GM12891 (cell line): ENCODE results near the gene TXNDC12.
"Not testable (repeated sequence)": the region's sequence is repeated elsewhere in the genome, so short reads cannot be mapped to it uniquely, and the experiment has no call there.

Experiments
- DNase-seq: peaks from one replicate; pipeline ENCODE4 v3.0.0; 2011; ENCODE audit warnings: low spot score; ENCODE audit not compliant: insufficient read length
- FAIRE-seq: peaks from 2 replicates; lab custom pipeline; 2011; peaks lifted over from hg19 to GRCh38; lab: Jason Lieb, UNC
- PAX5 ChIP-seq: IDR thresholded peaks from 2 replicates; pipeline ENCODE4 v1.6.1; 2011; ENCODE audit warnings: low read length, moderate library complexity, mild to moderate bottlenecking; ENCODE audit not compliant: insufficient read depth, severe bottlenecking
- POLR2A ChIP-seq: IDR thresholded peaks from 2 replicates; pipeline ENCODE4 v1.6.1; 2011; ENCODE audit warnings: low read depth, low read length, control low read depth
- POLR2AphosphoS5 ChIP-seq: IDR thresholded peaks from 2 replicates; pipeline ENCODE4 v1.6.1; 2011; ENCODE audit warnings: low read depth, low read length, control low read depth
- POU2F2 ChIP-seq: IDR thresholded peaks from 2 replicates; pipeline ENCODE4 v1.6.1; 2011; ENCODE audit warnings: low read depth, mild to moderate bottlenecking, control low read depth, low read length, moderate library complexity
- SPI1 ChIP-seq: IDR thresholded peaks from 2 replicates; pipeline ENCODE4 v1.6.1; 2011; ENCODE audit warnings: low read depth, low read length, control low read depth
- TAF1 ChIP-seq: IDR thresholded peaks from 2 replicates; pipeline ENCODE4 v1.6.1; 2011; ENCODE audit warnings: low read depth, low read length, control low read depth

Gene TXNDC12

GRCh38 chr1:52032124-52032784 lies 22.7 kb downstream of the TXNDC12 start:
- DNase-seq: no peak
- FAIRE-seq: peak; percentile 41
- no peak for TF ChIP-seq TAF1
- no peak; the same call in 1 of the 2 replicates for TF ChIP-seq POLR2A
- no peak for TF ChIP-seq PAX5
- TF ChIP-seq POU2F2: no peak
- TF ChIP-seq POLR2AphosphoS5: no peak

- FAIRE-seq, DNase-seq: not testable (repeated sequence)
Observed at GRCh38 chr1:52028839-52029238, 26.2 kb downstream of the TXNDC12 start.

- no peak for FAIRE-seq
- DNase-seq: no peak
- TF ChIP-seq POLR2A: no peak
- TF ChIP-seq POU2F2: no peak
- no peak for TF ChIP-seq TAF1
Observed at GRCh38 chr1:52028328-52028727, 26.7 kb downstream of the TXNDC12 start.

GRCh38 chr1:52026278-52026677 lies 28.7 kb downstream of the TXNDC12 start:
- no peak for TF ChIP-seq POLR2A
- TF ChIP-seq SPI1: no peak
- TF ChIP-seq TAF1: no peak
- TF ChIP-seq PAX5: no peak
- TF ChIP-seq POU2F2: no peak
- no peak for TF ChIP-seq POLR2AphosphoS5
- DNase-seq (no peak), FAIRE-seq (no peak)

GRCh38 chr1:52022133-52022532 lies 32.9 kb downstream of the TXNDC12 start:
- DNase-seq: no peak
- no peak for FAIRE-seq
- TF ChIP-seq POU2F2 (no peak), SPI1 (no peak), POLR2AphosphoS5 (no peak), PAX5 (no peak), POLR2A (no peak), TAF1 (no peak)

GRCh38 chr1:52008071-52008809 lies 46.8 kb downstream of the TXNDC12 start:
- no peak for TF ChIP-seq POLR2AphosphoS5
- no peak for DNase-seq
- no peak for FAIRE-seq

- TF ChIP-seq TAF1: no peak
- no peak for TF ChIP-seq POU2F2
- TF ChIP-seq PAX5: no peak
- TF ChIP-seq SPI1: no peak
- no peak for TF ChIP-seq POLR2AphosphoS5
- TF ChIP-seq POLR2A: no peak
- DNase-seq (no peak), FAIRE-seq (no peak)
Observed at GRCh38 chr1:52007215-52008002, 47.6 kb downstream of the TXNDC12 start.

GRCh38 chr1:52006081-52006553 lies 48.9 kb downstream of the TXNDC12 start:
- FAIRE-seq, DNase-seq: not testable (repeated sequence)

GRCh38 chr1:52005548-52005947 lies 49.4 kb downstream of the TXNDC12 start:
- FAIRE-seq: not testable (repeated sequence)

GRCh38 chr1:52003877-52004276 lies 51.1 kb downstream of the TXNDC12 start:
- DNase-seq: no peak
- no peak for FAIRE-seq
- no peak for TF ChIP-seq POU2F2
- no peak for TF ChIP-seq PAX5
- no peak for TF ChIP-seq SPI1
- TF ChIP-seq TAF1: no peak

More at GRCh38 chr1:52005548-52005947, 49.4 kb downstream of the TXNDC12 start:
- DNase-seq: not testable (repeated sequence)
